ENCODE data around the gene TMSB15C.

TMSB15C gene

GRCh38 chrX:104041003-104041402, 35.0 kb downstream of the TMSB15C start:
- DNase-seq = no peak

- no peak for DNase-seq
Measured at GRCh38 chrX:104039689-104040505, 36.1 kb downstream of the TMSB15C start, which contains the start of gene H2BW2. TSS of gene H2BW2 (plus strand) at chrX:104039956. CDS start at chrX:104039995, 39 bp downstream.

Measured in hippocampal formation (tissue), 2 donors.